GM12874 (cell line): ENCODE results near the gene PKP3.
A peak's percentile ranks its signal among the peaks of the same experiment; 100 is the strongest.

Experiments
- CTCF ChIP-seq: IDR thresholded peaks from 2 replicates; pipeline ENCODE4 v1.5.1; 2011; ENCODE audit warnings: low read depth, mild to moderate bottlenecking, control low read depth, low read length, moderate library complexity; ENCODE audit not compliant: insufficient read depth

PKP3 gene

GRCh38 chr11:433641-434040 is 39.6 kb downstream of the PKP3 start:
- TF ChIP-seq CTCF, result no peak

DNA sequence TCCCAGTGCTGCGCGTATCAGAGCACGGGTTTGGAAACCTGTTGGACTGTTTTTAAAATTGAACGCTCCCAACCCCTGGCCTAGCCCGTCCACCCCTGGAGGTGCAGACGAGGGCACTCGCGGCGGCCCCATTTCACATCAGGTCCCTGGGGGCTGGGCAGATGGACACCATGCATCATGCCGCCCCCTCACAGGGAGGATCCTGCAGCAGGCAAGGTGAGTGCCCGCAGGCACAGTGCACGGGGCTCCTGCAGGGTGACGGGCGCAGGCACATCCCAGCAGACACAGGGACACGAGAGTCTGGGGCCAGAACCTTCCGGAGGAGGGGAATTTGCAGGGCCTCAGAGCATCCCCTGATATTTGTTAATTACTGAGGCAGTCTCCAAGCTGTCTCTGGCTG is 40.5 kb downstream of the PKP3 start:
- no peak for TF ChIP-seq CTCF

GRCh38 chr11:437228-437870 is 43.3 kb downstream of the PKP3 start:
- TF ChIP-seq CTCF, result no peak

DNA sequence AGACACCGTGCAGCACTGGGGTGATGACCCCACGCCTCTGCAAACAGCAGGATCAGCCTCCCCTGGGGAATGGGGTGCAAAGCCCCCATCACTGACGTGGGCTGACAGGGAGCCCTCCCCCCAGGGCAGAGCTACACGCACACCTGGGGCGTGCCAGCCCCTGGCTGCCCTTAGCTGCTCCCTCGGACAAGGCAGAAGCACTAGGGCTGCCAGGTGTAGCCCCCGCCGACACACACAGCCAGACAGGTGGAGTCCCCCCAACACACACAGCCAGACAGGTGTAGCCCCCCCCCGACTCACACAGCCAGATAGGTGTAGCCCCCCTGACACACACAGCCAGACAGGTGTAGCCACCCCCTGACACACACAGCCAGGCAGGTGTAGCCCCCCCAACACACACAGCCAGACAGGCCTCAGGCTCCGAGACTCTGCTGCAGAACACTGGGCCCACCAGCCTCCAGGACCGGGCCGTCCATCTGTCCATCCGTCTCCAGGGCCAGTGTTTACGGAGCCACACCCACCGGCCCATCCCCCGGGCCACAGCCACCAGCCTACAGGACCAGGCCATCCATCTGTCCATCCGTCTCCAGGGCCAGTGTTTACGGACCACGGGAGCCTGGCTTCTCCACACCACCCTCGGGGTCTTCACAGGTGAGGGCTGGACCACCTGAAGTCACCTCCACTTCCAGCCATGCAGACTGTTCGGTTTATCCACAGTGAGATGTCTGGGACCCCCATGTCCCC is 44.3 kb downstream of the PKP3 start:
- TF ChIP-seq CTCF, result no peak

- no peak for TF ChIP-seq CTCF
These were observed 45.5 kb downstream of the PKP3 start for GRCh38 chr11:439315-440064.

DNA sequence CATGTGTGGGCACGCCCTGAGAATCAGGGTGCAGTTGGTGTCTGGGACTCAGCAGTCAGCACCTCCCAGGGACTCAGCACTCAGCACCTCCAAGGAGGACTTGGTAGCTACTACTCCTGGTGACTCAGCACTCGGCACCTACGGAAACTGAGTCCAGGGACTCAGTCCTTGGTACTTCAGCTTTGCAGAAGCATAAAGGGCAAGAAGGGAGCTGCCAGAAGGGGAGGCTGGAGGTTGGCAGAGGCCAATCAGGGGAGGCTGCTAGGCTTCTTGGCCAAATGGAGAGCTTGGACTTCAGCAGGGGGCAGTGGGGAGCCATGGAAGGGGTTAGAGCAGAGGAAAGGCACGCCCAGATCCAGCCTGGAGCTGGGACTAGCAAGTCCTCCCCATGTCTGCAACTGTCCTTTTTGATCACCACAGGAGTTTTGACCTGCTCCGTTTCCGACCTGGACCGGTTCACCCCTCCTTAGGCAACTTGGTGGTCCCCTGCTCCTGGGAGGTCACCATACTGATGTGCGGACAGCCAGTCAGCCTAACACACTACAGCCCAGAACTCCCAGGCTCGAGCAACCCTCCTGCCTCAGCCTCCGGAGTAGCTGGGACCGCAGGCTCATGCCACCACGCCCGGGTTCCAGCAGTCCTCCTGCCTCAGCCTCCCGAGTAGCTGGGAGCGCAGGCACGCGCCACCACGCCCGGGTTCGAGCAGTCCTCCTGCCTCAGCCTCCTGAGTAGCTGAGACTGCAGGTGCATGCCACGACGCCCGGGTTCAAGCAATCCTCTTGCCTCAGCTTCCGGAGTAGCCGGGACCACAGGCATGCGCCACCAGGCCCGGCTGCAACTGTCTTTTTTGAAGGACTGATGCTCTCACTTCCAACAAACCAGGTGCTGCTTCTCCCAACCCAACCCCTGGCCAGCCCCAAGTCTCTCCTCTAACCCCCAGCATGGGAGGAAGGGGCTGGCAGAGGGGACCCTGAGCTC is 46.3 kb downstream of the PKP3 start:
- TF ChIP-seq CTCF, result peak; percentile 30; the same call in 1 of the 2 replicates
